T follicular helper cell (primary cell): ENCODE data around the gene KLHDC10.
A peak's percentile ranks its signal among the peaks of the same experiment; 100 is the strongest.
"Not testable (repeated sequence)": the region's sequence is repeated elsewhere in the genome, so short reads cannot be mapped to it uniquely, and the experiment has no call there.

ENCODE experiments used
- DNase-seq: peaks from one replicate; pipeline ENCODE4 v3.0.0-alpha.2; 2020; ENCODE audit warnings: low read depth
- total RNA-seq, 2 experiments: gene quantifications; one replicate each; lab custom pipeline; 2026; lab: John Stamatoyannopoulos, UW

KLHDC10 gene
- 35.7 to 53.1 reads per million in 2 experiments for total RNA-seq

GRCh38 chr7:130069978-130070860 lies at the start of gene KLHDC10:
TSS of gene KLHDC10 (plus strand) at chr7:130070534. CDS start at chr7:130070644, 110 bp downstream.
- DNase-seq = peak; percentile 94

- no peak for DNase-seq
These were observed 49.1 kb upstream of the KLHDC10 start for GRCh38 chr7:130021105-130021834.

- DNase-seq = no peak
These were observed 48.2 kb upstream of the KLHDC10 start for GRCh38 chr7:130022115-130022514.

- DNase-seq = no peak
These were observed 47.6 kb upstream of the KLHDC10 start for GRCh38 chr7:130022623-130023175.

GRCh38 chr7:130024390-130024789 lies 45.9 kb upstream of the KLHDC10 start:
- DNase-seq = no peak

GRCh38 chr7:130032698-130033097 lies 37.6 kb upstream of the KLHDC10 start:
- no peak for DNase-seq

GRCh38 chr7:130037703-130038102 lies 32.6 kb upstream of the KLHDC10 start:
- no peak for DNase-seq

GRCh38 chr7:130040576-130040975 lies 29.8 kb upstream of the KLHDC10 start:
- DNase-seq = no peak

GRCh38 chr7:130047831-130048230 lies 22.5 kb upstream of the KLHDC10 start:
- no peak for DNase-seq

GRCh38 chr7:130048906-130049305 lies 21.4 kb upstream of the KLHDC10 start:
- no peak for DNase-seq

GRCh38 chr7:130052250-130052649 lies 18.1 kb upstream of the KLHDC10 start:
- not testable (repeated sequence) for DNase-seq

- DNase-seq = not testable (repeated sequence)
These were observed 15.1 kb upstream of the KLHDC10 start for GRCh38 chr7:130055198-130055597.

- no peak for DNase-seq
These were observed 8.1 kb upstream of the KLHDC10 start for GRCh38 chr7:130062246-130062645.

GRCh38 chr7:130063036-130063435 lies 7.3 kb upstream of the KLHDC10 start:
- peak; percentile 47 for DNase-seq

- not testable (repeated sequence) for DNase-seq
These were observed 5.8 kb upstream of the KLHDC10 start for GRCh38 chr7:130064580-130064926.

- DNase-seq = no peak
These were observed 4.7 kb upstream of the KLHDC10 start for GRCh38 chr7:130065500-130066152.

- DNase-seq = no peak
These were observed 956 bp upstream of the KLHDC10 start for GRCh38 chr7:130069179-130069977.

GRCh38 chr7:130070861-130071622 lies 708 bp downstream of the KLHDC10 start:
- no peak for DNase-seq

GRCh38 chr7:130071701-130072622 lies 1.6 kb downstream of the KLHDC10 start:
- DNase-seq = peak; percentile 44
